Pulmonary artery endothelial cell (primary cell): ENCODE data around the gene NKX1-1. TPM values are rescaled to one million over a fixed set of nuclear protein-coding genes. Genes with fewer than 3 reads are reported as not detected.
"Not testable (repeated sequence)": the region's sequence is repeated elsewhere in the genome, so short reads cannot be mapped to it uniquely, and the experiment has no call there.

Source experiments
- DNase-seq: peaks from one replicate; pipeline ENCODE4 v3.0.0-alpha.2; 2011; ENCODE audit warnings: low read depth, low spot score
- total RNA-seq: library from RNA; depleted of rRNA; stranded (reverse); fragments of >200 nt; gene quantifications from 2 replicates; pipeline ENCODE4 v1.2.3, GENCODE V29; 2014

The NKX1-1 gene
- total RNA-seq, 1 donor from 2014 or later: not detected

GRCh38 chr4:1375051-1375721, 31.1 kb downstream of the NKX1-1 start:
- DNase-seq: no peak

DNA sequence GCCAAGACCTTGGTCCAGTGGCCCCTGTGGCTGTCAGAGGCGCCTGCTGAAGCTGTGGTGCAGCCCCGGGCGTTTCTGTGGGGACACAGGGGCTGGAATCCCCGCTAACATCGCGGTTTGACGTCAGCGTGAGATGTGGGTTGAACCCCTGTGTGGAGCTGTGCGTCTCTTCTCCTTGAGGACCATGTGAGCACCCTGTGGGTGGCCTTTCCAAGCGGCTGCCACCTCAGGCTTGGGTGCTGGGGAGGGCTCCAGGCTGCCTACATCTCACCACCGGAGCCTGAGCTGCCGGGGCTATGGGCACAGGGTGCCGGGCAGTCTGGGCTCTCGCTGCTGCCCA, 31.6 kb downstream of the NKX1-1 start:
- no peak for DNase-seq

- DNase-seq: no peak
These were observed 32.1 kb downstream of the NKX1-1 start for GRCh38 chr4:1373892-1374705.

GRCh38 chr4:1372576-1372975, 33.7 kb downstream of the NKX1-1 start:
- not testable (repeated sequence) for DNase-seq

GRCh38 chr4:1371176-1372165, 34.8 kb downstream of the NKX1-1 start:
- DNase-seq: no peak

- DNase-seq: no peak
These were observed 35.7 kb downstream of the NKX1-1 start for GRCh38 chr4:1370321-1371124.

DNA sequence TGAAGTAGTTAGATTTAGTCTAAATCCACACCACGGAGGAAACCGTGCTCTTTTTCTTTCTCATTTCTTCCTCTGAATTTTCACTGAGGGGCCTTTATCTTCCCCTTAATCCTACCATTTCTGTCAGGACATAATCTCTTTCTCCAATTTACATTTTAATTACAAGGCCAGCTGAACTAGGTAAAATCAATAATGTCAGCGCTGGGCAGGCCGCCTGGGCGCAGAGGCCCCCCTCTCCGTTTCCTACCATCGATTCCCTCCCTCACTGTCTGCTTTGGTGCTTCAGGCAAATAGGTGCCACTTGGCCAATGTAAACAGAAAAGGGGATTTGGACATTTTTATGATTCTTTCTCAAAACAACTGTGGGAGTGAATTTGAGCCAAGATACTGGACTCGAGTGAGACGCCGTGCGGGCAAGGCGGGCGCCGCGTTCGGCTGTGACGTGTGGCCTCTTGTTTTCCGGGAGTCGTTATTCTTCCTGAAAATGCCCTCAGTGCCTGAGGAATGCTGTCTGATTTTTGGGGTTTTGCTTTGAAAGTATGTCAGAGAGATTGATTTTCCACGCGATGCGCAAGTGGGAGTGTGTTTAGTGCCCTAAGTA, 36.7 kb downstream of the NKX1-1 start:
- DNase-seq: no peak

GRCh38 chr4:1369091-1369450, 37.2 kb downstream of the NKX1-1 start:
- DNase-seq: no peak

- DNase-seq: no peak
These were observed 37.7 kb downstream of the NKX1-1 start for GRCh38 chr4:1368421-1369090.

DNA sequence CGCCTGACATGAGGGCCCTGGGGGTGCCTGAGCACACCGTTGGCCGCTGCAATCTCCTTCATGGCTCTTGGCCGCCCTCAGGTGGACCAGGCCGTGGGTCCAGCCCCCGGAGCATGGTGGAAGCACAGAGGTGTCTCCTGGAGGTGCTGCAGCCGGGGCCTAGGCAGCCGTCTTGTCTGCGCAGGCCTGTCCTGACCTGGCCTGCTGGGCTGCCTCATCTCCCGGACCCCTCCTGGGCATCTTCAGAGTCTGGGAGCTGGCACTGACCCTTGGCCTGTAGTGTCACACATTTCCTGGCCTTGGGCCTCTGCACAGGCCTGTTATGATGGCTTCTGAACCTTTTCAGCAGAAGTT, 38.3 kb downstream of the NKX1-1 start:
- DNase-seq: no peak

DNA sequence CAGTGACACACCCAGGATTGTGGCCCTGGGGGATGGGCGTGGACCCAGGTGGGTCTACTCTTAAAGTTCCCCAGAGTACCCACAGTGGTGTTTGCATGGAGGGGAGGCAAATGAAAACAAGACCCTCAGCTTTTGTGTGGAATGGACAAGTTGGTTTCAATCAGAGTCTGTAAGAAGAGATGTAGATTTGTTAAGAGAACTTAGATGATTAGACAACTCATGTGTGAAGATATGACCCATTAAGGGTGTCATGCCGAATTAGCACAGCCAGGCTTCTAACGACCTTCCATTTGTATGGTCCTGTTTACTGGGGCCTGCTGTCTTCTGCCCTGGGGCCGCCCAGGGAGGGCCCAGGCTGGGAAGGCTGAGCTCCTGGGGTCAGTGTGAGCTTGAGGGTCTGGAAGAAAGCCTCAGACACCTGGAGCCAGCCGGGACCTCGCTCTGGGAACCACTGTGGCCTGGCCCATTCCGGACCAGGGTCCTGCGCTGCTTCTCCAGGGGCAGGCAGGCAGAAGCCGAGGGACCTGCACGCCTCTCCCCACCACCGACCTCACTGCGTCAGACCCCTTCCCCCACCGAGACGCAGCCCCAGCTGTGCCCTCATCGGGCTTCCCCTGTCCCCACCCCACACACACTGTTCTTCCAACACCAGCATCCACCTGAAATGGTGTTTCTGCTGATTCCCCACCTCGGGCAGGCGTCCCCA, 38.9 kb downstream of the NKX1-1 start:
- no peak for DNase-seq

DNA sequence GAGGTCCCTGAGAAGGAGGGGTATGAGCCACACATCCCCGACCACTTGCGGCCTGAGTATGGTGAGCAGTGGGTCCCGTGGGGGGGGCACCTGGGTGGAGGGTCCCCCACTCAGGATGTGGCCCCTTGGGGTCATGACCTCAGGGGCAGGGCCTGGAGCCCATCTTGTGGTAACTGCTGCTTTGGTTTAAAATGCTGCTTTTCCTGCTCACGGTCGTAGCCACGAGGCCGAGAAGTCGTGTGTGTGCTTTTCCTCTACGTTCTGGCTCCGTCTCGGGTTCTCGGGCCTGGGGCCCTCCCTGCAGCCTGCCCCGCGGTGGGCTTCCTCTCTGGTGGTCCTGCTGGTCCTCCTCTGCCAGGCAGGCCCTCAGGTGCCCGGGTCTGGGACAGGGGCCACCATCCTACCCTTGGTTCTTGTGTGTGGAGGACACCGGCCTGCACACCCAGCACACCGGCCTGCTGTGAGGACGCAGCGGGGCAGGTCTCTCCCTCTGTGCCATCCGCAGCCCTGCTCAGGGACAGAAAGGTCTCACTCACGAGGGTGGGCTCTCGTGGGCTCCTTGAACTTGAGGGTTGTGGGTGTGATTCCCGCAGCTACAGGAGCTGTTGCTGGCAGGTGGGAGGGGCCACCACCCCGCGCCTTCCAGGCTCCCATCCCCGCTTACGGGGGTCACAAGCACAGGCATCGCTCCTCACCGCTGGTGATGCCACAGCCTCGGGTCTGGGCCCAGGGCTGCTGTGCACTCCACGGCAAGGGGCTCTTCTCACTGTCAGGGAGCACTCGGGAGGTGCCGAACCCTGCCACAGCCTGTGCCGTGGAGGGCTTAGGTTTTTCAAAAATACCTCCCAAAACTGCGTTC, 39.6 kb downstream of the NKX1-1 start:
- no peak for DNase-seq

GRCh38 chr4:1365271-1366178, 40.7 kb downstream of the NKX1-1 start:
- DNase-seq: no peak

GRCh38 chr4:1364748-1365147, 41.5 kb downstream of the NKX1-1 start:
- DNase-seq: no peak

- no peak for DNase-seq
These were observed 42.0 kb downstream of the NKX1-1 start for GRCh38 chr4:1364217-1364616.

DNA sequence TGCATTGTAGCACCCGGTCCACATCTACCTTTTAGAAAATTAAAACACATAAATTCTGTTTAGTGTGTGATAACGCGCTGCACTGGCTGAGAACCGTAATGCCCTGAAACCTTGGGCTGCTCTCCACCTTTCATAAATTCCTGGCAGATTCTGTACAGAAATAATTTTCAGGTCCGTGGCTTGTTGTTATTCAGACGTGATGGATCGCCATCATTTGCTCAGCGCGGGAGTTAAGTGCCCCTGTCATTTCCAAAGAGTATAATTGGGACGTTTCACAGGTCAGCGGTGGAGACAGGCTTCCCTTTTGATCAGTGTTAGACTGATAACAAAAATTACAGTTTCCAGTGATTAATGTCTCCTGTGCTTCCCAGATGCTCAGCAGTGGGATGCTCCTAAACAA, 42.7 kb downstream of the NKX1-1 start:
- DNase-seq: no peak

GRCh38 chr4:1362521-1362920, 43.7 kb downstream of the NKX1-1 start:
- no peak for DNase-seq

DNA sequence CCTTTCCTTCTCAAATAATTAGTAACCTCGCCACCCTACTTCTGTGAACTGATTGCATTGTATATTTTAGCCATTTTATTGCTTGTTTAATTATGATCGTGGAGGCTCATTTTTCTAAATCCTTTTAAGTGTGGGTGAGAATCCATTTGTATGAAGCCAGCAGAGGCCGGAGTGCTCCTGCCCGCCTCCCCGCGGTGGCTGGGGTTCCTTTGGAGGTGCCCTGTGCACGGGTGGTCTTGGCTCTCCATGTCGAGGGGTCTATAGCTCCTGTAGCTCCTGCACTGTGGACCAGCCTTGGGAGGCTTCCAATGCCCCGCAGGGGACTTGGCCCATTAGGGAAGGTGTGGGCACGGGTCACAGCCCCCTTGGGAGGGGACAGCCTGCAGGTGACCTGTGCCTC, 44.2 kb downstream of the NKX1-1 start:
- DNase-seq: no peak
